Mesodermal cell (in vitro differentiated cells): Measurements from ENCODE around the gene ANTXR2.
A peak's percentile ranks its signal among the peaks of the same experiment; 100 is the strongest.

Experiments used
- H3K27ac ChIP-seq: 2 replicates; pipeline ENCODE4 v1.7.0; 2013; ENCODE audit warnings: mild to moderate bottlenecking, low read depth, low read length, moderate library complexity; ENCODE audit not compliant: severe bottlenecking
- H3K36me3 ChIP-seq: 2 replicates; pipeline ENCODE4 v1.7.1; 2013; ENCODE audit warnings: mild to moderate bottlenecking, low read length, moderate library complexity; ENCODE audit not compliant: control insufficient read depth, insufficient read depth
- H3K4me1 ChIP-seq: one replicate; pipeline ENCODE4 v1.7.1; 2013; ENCODE audit warnings: mild to moderate bottlenecking, low read length; ENCODE audit not compliant: insufficient read depth, control insufficient read depth, poor library complexity, severe bottlenecking
- H3K4me3 ChIP-seq: 2 replicates; pipeline ENCODE4 v1.7.0; 2013; ENCODE audit warnings: low read length, control low read depth, mild to moderate bottlenecking; ENCODE audit not compliant: insufficient read depth, poor library complexity, severe bottlenecking; ENCODE audit errors: extremely low read depth
- H3K9me3 ChIP-seq: 2 replicates; pipeline ENCODE4 v1.7.1; 2013; ENCODE audit warnings: mild to moderate bottlenecking, low read length, moderate library complexity; ENCODE audit not compliant: control insufficient read depth
- WGBS, 2 experiments: methylation state at CpG; one replicate each; pipeline ENCODE4 v1.1.5; 2013; ENCODE audit warnings: missing lambda C conversion rate in 2 of 2; ENCODE audit not compliant: insufficient coverage in 2 of 2; 5-methylcytosine and 5-hydroxymethylcytosine counted together

The ANTXR2 gene

GRCh38 chr4:80069108-80069836 lies 3.8 kb downstream of the ANTXR2 start:
- H3K36me3 ChIP-seq: peaks cover 52% of the 10 kb centered on the region
- WGBS, 2 experiments: 97% methylated on average over 3 of the region's 5 CpGs; no CpG with 5 or more reads in 1 of the 2 experiments
- H3K4me3 ChIP-seq: peak overlapping the region; percentile 87
- no peak overlapping the region for H3K27ac ChIP-seq
- no peaks in the 10 kb centered on the region for H3K9me3 ChIP-seq
- peaks cover 14% of the 10 kb centered on the region for H3K4me1 ChIP-seq

- WGBS, 2 experiments: 100% methylated on average over 2 of the region's 2 CpGs; no CpG with 5 or more reads in 1 of the 2 experiments
- peaks cover 76% of the 10 kb centered on the region for H3K36me3 ChIP-seq
- H3K4me1 ChIP-seq: peaks cover 4% of the 10 kb centered on the region
- H3K9me3 ChIP-seq: no peaks in the 10 kb centered on the region
- no peak overlapping the region for H3K4me3 ChIP-seq
- H3K27ac ChIP-seq: no peak overlapping the region
Observed at GRCh38 chr4:80065601-80066000, 7.4 kb downstream of the ANTXR2 start.

GRCh38 chr4:80062527-80062926 lies 10.5 kb downstream of the ANTXR2 start:
- Histone ChIP-seq H3K36me3 (peaks cover 70% of the 10 kb centered on the region), H3K4me3 (no peak overlapping the region), H3K27ac (no peak overlapping the region), H3K9me3 (no peaks in the 10 kb centered on the region), H3K4me1 (no peaks in the 10 kb centered on the region)
- 95 to 100% methylated on average over 2 to 3 of the region's 3 CpGs for WGBS, 2 experiments

- H3K27ac ChIP-seq: no peak overlapping the region
- H3K36me3 ChIP-seq: peaks cover 65% of the 10 kb centered on the region
- no peaks in the 10 kb centered on the region for H3K4me1 ChIP-seq
- H3K4me3 ChIP-seq: no peak overlapping the region
- H3K9me3 ChIP-seq: no peaks in the 10 kb centered on the region
- WGBS, 2 experiments: 96 to 98% methylated on average over 4 of the region's 4 CpGs
Observed at GRCh38 chr4:80060804-80061203, 12.2 kb downstream of the ANTXR2 start.

- no peaks in the 10 kb centered on the region for H3K4me1 ChIP-seq
- WGBS, 2 experiments: 67 to 80% methylated on average over 1 of the region's 2 CpGs
Observed at GRCh38 chr4:80058740-80059139, 14.3 kb downstream of the ANTXR2 start.

GRCh38 chr4:80054375-80054774 lies 18.7 kb downstream of the ANTXR2 start:
- Histone ChIP-seq H3K9me3 (no peaks in the 10 kb centered on the region), H3K27ac (no peak overlapping the region), H3K36me3 (peaks cover 58% of the 10 kb centered on the region), H3K4me3 (no peak overlapping the region), H3K4me1 (no peaks in the 10 kb centered on the region)
- no CpG with 5 or more reads among the region's 4 CpGs for WGBS, 2 experiments

More at GRCh38 chr4:80058740-80059139, 14.3 kb downstream of the ANTXR2 start:
- Histone ChIP-seq H3K36me3 (peaks cover 62% of the 10 kb centered on the region), H3K9me3 (no peaks in the 10 kb centered on the region), H3K27ac (no peak overlapping the region), H3K4me3 (no peak overlapping the region)

- no peaks in the 10 kb centered on the region for H3K9me3 ChIP-seq
- peaks cover 56% of the 10 kb centered on the region for H3K36me3 ChIP-seq
- WGBS, 2 experiments: no CpG with 5 or more reads among the region's 1 CpG
- H3K4me3 ChIP-seq: no peak overlapping the region
- no peaks in the 10 kb centered on the region for H3K4me1 ChIP-seq
- no peak overlapping the region for H3K27ac ChIP-seq
Observed at GRCh38 chr4:80053140-80053910, 19.7 kb downstream of the ANTXR2 start.

GRCh38 chr4:80049813-80050534 lies 23.1 kb downstream of the ANTXR2 start:
- WGBS, 2 experiments: 84 to 90% methylated on average over 5 of the region's 7 CpGs
- no peak overlapping the region for H3K4me3 ChIP-seq
- H3K4me1 ChIP-seq: no peaks in the 10 kb centered on the region

GRCh38 chr4:80049402-80049801 lies 23.6 kb downstream of the ANTXR2 start:
- Histone ChIP-seq H3K27ac (no peak overlapping the region), H3K4me1 (no peaks in the 10 kb centered on the region), H3K9me3 (no peaks in the 10 kb centered on the region), H3K4me3 (no peak overlapping the region), H3K36me3 (peaks cover 51% of the 10 kb centered on the region)

More at GRCh38 chr4:80049813-80050534, 23.1 kb downstream of the ANTXR2 start:
- H3K36me3 ChIP-seq: peaks cover 54% of the 10 kb centered on the region
- H3K27ac ChIP-seq: no peak overlapping the region
- no peaks in the 10 kb centered on the region for H3K9me3 ChIP-seq

GRCh38 chr4:80045786-80046185 lies 27.2 kb downstream of the ANTXR2 start:
- Histone ChIP-seq H3K4me3 (no peak overlapping the region), H3K27ac (no peak overlapping the region), H3K9me3 (no peaks in the 10 kb centered on the region), H3K36me3 (peaks cover 61% of the 10 kb centered on the region), H3K4me1 (no peaks in the 10 kb centered on the region)
